ENCODE data around the gene CTNNA3.
"Not testable (repeated sequence)": the region's sequence is repeated elsewhere in the genome, so short reads cannot be mapped to it uniquely, and the experiment has no call there.

CTNNA3 gene

GRCh38 chr10:66378117-66378876 lies 1317.7 kb downstream of the CTNNA3 start:
- no peak for DNase-seq (ENCODE audit: low spot score)

DNA sequence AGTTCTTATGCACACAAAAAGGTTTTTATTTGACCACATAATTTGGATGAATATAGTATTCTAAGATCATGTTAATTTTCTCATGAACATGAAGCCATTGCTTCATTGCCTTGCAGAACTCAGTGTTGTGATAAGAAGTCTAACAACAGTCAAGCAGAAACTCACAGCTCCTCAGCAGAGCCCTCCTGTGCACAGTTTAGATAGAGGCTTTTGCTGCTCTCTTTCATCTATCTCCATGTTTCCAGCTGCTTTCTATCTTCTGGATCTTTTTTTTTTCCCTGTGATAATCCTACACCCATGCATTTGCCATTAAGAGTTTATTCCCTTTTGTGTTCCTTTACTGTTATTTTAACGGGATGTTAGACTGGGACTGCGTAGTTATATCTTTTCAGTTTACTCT lies 1327.8 kb downstream of the CTNNA3 start:
- no peak for DNase-seq (ENCODE audit: low spot score)

GRCh38 chr10:66366163-66366562 lies 1329.8 kb downstream of the CTNNA3 start:
- no peak for DNase-seq (ENCODE audit: low spot score)

- DNase-seq (ENCODE audit: low spot score), result no peak
Observed at GRCh38 chr10:66365686-66366085, 1330.3 kb downstream of the CTNNA3 start.

GRCh38 chr10:66362522-66362921 lies 1333.5 kb downstream of the CTNNA3 start:
- no peak for DNase-seq (ENCODE audit: low spot score)

- not testable (repeated sequence) for DNase-seq (ENCODE audit: low spot score)
Observed at GRCh38 chr10:66353822-66354221, 1342.2 kb downstream of the CTNNA3 start.

- DNase-seq (ENCODE audit: low spot score), result no peak
Observed at GRCh38 chr10:66353422-66353821, 1342.6 kb downstream of the CTNNA3 start.

GRCh38 chr10:66350622-66351399 lies 1345.2 kb downstream of the CTNNA3 start:
- DNase-seq (ENCODE audit: low spot score), result no peak

DNA sequence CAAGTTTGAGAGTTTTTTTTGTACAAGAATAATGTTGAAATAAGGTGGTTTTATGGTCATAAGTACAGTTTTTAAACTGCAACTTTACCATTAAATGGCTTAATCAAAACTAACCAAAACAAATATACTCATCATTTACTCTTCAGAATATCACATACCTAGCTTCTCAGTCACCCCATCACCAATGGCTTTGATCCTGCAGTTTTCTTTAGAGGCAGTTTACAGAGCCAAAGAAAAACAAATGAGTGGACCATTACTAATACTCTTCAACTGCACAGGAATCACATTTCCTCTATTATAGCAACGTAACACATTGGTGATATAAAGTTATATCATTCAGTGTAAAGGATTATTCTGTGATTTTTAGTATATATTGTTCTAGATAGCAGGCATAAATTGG lies 1346.3 kb downstream of the CTNNA3 start:
- DNase-seq (ENCODE audit: low spot score), result no peak

DNA sequence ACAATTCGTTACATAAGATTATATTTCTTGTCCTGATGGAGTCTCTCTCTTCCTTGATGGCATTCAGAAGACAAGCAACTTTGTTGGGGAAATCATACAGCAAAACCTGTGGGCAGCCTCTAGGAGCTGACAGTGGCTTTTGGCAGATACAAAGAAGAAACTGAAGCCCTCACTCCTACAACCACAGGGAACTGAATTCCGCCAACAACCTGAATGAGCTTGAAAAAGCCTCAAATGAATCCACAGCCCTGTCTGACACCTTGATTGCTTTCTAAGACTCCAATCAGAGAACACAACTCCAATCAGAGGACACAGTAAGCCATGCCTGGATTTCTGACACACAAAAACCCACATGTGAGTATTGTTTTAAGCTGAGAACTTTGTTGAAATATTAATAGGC lies 1346.9 kb downstream of the CTNNA3 start:
- no peak for DNase-seq (ENCODE audit: low spot score)

DNA sequence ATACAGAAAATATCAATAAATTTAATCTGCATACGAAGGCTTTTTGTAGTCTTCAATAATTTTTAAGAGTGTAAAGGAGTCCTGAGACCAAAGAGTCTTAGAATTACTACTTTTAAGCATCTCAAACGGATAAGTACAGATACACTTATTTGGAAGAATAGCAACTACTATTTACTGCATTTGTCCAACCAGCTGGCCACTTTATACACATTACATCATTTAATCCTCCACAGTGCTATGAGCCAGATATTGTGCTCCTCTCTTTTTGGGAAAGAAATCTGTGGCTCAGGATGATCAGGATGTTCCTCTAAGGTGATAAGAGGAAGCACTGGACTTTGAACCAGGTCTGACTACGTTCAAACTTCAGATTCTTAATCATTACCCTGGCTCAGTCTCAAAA lies 1358.8 kb downstream of the CTNNA3 start:
- DNase-seq (ENCODE audit: low spot score), result no peak

GRCh38 chr10:66336791-66337190 lies 1359.2 kb downstream of the CTNNA3 start:
- DNase-seq (ENCODE audit: low spot score), result no peak

DNA sequence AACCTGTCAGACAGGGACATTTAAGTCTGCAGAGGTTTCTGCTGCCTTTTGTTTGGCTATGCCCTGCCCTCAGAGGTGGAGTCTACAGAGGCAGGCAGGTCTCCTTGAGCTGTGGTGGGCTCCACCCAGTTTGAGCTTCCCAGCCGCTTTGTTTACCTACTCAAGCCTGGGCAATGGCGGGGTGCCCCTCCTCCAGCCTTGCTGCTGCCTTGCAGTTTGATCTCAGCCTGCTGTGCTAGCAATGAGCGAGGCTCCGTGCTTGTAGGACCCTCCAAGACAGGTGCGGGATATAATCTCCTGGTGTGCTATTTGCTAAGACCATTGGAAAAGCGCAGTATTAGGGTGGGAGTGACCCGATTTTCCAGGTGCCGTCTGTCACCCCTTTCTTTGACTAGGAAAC lies 1360.2 kb downstream of the CTNNA3 start:
- DNase-seq (ENCODE audit: low spot score), result not testable (repeated sequence)

GRCh38 chr10:66329147-66329546 lies 1366.8 kb downstream of the CTNNA3 start:
- no peak for DNase-seq (ENCODE audit: low spot score)

- no peak for DNase-seq (ENCODE audit: low spot score)
Observed at GRCh38 chr10:66326876-66327275, 1369.1 kb downstream of the CTNNA3 start.

DNA sequence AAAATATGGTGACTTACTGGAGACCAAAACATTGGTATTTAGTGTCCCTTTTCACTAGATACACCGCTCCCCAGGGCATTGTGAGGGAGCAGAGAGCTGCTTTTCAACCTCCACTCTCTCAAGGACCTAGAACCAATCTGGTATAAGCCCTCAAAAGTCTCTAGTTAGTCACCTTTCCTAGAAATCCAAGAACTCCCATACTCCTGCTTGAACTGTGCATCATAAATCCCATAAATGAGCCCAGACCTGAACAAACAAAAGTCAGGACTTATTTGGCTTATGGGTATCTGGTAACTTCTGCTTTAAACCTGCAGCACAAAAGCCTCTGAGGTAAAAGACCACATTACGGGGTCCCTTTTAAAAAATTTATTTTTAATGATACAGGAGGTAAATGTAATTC lies 1373.2 kb downstream of the CTNNA3 start:
- DNase-seq (ENCODE audit: low spot score), result no peak

GRCh38 chr10:66321723-66322665 lies 1374.0 kb downstream of the CTNNA3 start:
- no peak for DNase-seq (ENCODE audit: low spot score)

DNA sequence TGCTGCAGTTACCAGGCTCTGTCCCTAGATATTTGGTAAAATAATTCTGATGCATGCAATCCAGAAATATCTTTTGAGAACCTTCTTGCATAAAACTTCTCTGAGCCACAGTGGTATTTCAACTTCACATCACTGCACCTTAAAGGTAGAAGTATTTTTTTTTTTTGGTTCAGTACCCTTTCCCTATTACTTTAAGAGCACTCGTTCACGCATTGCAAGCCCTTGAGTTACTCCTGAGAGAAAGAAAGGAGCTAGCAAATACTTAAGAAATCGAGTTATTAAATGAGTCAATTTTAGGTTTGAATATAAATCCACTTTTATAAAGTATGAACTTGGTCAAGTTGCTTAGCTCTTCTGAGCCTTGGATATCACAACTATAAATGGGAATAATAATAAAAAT lies 1377.2 kb downstream of the CTNNA3 start:
- no peak for DNase-seq (ENCODE audit: low spot score)

- no peak for DNase-seq (ENCODE audit: low spot score)
Observed at GRCh38 chr10:66307826-66308225, 1388.2 kb downstream of the CTNNA3 start.

DNA sequence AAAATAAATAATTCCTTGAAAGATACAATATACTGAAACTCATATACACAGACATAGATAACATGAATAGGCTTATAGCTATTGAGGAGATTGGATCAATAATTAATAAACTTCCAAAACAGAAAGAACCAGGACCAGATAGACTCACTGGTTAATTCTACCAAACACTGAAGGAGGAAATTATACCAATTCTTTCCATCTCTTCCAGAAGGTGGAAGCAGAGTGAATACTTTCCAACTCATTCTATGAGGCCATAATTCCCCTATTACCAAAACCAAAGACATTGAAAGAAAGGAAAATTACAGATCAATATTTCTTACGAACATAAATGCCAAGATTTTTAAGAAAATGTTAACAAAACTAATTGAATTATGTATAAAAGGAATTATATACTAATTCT lies 1394.9 kb downstream of the CTNNA3 start:
- DNase-seq (ENCODE audit: low spot score), result no peak

DNA sequence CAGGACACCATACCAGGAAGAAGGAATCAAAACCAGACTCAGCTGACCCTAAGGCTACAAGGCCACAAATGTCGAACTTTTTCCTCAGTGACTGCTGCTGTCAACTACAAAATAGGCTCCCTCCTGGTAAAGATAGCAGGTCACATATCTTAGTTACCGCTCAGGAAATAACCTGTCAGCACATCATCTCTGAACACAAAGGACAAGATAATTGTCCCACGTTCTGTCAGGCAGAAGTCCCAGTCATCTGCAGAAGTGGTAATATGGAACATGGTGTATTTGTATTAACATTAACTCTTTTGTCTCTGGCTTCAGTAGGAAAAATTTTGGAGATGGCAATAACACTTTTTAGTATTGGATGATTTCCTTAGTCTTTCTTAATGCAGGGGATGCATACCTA lies 1400.4 kb downstream of the CTNNA3 start:
- DNase-seq (ENCODE audit: low spot score), result no peak

DNA sequence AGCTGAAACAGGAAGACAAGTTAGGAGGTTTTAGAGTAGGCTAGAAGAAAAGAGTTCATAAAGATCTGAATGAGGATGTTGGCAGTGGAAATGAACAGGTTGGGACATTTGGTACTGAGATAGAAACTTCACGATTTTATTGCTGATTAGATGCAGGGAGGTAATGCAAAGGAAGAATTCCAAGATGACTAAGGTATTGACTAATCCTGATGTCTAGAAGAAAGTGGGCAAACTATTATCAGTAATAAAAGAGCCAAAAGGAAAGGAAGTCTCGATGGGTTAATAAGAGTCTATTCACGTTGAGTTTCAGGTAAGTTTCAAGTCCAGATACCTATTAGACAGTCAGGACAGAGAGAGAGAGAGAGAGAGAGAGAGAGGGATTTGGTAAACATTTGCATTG lies 1401.5 kb downstream of the CTNNA3 start:
- DNase-seq (ENCODE audit: low spot score), result no peak
